ENCODE data around the gene SALL4.
"Not testable (repeated sequence)": the region's sequence is repeated elsewhere in the genome, so short reads cannot be mapped to it uniquely, and the experiment has no call there.

The SALL4 gene

DNA sequence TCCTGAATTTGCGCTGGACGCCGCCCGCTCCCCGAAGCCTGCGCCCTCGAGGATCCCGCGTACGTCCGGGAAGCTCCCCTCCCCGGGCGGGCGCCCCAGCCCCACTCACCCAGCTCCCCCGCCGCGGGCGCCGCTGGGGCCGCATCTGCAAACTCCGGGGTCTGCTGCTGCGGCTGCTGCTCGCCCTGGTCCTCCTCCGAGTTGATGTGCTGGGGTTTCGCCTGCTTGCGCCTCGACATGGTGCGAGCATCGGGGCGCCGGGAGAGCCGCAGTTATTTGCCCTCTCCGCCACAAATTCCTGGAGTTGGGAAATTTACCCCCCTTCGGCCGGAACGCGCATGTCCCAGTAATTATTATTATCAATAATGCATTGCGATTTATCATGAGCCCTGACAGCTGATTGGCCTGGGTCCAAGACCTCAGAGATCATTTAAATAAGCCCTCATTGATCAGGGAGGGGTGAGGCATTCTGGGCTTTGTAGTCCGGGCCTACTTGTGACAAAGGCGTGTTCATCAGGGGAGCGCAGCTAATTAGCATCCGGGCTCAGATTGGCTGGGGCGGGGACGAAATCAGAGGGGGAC, at the start of gene SALL4:
TSS of gene SALL4 (minus strand) at position 352 of the 582 bp plus-strand sequence. CDS start at position 239, 113 bp downstream.
- peak; percentile 89 for DNase-seq

DNA sequence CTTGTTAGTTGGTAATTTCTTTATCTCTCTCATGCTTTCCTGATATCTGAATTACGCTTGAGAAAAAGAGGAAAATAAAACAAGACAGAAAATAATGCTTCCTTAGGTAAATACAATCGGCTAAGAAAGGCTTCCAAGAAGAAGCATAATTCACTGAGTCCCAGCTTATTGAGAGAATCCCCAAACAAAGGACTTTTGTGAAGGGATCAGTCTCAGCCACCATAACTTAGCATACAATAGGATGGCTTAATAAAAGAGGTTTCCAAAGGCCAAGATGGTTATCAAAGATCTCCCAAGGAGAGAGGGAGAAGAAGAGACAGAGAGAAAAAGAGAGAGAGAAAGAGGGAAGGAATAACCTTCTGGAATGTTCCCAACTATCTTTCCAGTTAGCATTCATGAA, 46.0 kb upstream of the SALL4 start:
- DNase-seq = no peak

DNA sequence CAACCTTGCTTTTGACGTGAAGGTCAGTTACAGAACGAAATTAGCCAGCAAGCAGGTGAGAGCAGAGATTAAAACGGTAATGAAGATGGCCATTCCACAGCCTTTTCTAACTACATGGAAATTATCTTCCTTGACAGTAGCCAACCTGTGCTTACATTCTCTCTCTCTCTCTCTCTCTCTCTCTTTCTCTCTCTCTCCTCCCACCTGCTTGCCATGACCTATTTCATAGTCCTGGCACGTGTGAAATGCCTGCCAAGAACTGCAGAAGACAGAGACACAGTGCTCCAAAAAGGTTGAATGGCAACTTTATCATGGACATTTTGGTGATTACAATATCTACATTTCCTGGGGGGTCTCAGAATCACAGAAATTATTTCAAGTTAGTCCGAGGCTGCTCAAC, 38.5 kb upstream of the SALL4 start:
- DNase-seq = no peak

DNA sequence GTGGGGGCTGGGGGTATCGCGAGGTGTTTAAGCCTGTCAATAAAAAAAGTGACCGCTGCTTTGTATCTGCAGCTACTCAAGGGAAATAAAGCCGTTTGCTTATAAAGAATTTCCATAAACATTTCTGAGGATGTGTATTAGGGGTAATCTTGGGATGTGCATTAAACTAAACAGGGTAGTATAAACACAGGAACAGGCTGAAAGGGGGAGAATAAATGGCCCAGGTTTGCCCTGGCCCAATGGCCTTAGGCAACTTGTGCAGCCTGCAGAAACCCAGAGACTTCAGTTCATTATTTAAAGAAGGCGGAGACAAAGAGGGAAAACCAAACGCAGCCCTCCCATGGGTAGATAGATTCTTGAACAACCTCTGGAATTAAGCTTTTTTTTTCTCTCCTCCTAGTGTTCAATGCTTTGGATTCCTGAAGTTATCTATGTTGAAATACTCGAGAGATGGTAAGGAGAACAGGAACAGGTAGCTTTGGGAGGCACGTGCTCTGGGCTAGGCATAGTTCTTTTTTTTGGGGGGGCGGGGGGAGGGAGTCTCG, 35.6 kb upstream of the SALL4 start:
- no peak for DNase-seq

DNA sequence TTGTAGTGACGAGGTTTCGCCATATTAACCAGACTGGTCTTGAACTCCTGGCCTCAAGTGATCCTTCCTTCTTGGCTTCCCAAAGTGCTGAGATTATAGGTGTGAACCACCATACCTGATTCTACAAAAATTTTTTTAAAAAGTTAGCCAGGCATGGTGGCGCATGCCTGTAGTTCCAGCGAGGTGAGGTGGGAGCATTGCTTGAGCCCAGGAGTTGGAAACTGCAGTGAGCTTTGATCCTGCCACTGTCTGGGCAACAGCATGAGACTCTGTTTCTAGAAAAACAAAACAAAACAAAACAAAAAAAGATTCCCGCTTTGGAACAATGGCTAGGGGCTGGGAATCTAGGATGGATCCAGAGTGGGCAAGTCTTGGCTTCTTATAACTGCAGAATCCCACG, 35.1 kb upstream of the SALL4 start:
- DNase-seq = no peak

DNA sequence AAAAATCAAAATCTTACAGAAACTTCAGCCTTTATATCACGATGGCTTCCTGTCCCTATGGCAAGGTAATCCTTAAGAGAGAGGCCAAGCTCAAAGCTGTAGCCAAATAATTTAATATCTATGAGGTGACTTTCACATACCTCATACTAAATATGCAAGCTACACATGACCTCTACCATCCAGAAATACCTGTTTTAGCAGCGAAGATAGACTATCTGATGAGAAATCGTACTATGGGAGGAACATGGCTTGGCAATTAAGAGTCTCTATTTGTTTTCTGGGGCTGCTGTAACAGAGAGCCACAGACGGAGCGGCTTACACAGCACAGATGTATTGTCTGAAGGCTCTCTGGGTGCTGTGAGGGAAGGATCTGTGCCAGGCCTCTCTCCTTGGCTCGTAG, 31.0 kb upstream of the SALL4 start:
- no peak for DNase-seq

DNA sequence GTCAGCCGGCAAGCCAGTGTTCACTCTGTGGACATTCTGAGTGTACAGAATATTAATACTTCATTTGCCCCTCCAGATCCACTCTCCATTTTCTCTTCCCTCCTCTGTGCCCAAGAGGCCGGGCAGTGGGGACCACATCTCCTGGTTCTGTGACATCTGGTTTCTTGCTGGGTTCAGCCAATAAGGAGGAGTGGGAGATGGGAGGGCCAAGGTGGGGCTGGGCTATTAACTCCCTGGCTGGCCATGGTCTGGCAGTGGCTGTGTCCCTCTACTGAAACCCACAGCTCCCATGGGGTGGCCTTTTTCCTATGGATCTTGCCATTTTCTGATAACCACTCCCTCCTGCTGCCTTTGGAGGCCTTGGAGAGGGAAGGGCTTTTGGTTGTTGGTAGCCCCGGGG, 30.0 kb upstream of the SALL4 start:
- no peak for DNase-seq

DNA sequence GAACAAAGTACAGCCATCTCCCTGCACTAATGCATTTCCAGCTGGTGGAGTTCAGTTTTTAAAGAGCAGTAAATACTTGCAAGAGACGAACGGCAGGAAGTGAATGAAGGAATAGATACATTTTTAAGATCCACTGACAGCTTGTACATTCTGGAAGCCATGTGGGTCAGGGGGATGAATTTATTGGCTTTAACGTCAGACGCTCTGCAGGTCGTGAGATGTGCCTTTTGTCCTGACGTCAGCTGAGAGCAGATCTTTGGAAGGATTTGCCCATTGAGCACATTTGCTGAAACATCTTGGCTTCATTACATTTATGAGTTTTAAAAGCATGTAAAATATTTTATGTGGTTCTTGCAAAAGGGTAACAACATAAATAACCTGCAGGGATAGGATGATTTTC, 29.5 kb upstream of the SALL4 start:
- DNase-seq = no peak

DNA sequence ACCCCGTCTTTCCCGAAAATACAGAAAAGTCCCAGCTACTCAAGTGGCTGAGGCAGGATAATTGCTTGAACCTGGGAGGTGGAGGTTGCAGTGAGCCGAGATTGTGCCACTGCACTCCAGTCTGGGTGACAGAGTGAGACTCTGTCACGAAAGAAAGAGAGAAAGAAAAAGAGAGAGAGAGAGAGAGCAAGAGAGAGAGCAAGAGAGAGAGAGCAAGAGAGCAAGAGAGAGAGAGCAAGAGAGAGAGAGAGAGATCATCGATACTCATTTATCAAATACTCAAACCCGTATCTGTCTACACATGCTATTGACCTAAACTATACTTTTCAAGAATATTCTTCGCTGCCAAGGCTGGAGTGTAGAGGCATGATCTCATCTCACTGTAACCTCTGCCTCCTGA, 28.2 kb upstream of the SALL4 start:
- DNase-seq = no peak

DNA sequence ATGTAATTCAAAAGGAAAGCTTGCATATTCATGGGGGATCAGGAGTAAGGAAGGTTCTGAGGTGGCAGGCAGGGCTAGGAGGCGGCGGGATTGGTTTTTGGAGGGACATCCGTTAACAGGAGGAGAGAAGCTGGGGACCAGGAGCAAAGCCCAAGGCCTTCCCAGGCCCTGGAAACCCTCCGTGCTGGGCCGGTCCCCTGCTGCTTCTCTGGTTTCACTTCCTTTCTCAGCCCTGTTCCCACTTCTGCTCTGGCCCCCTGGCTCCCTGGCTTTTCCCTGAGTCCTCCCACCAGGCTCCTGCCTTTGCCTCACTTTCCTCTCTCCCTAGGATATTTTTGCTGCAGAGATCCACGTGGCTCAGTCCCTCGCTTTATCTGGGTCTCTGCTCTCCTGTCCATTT, 26.4 kb upstream of the SALL4 start:
- no peak for DNase-seq

DNA sequence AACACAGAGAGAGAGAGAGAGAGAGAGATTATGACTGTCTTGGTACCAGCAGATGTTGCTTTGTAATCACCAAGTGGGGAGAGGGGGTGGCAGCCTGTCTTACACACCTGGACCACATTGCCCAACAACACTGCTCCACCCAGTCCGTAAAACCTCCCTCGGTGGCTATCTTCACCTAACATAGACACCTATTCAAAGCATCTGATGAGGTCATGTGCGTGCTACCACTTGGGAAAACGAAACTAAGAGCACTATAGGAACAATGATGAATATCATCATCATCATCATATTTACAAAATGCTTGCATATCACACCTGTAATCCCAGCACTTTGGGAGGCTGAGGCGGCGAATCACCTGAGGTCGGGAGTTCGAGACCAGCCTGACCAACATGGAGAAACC, 24.1 kb upstream of the SALL4 start:
- DNase-seq = peak; percentile 13

DNA sequence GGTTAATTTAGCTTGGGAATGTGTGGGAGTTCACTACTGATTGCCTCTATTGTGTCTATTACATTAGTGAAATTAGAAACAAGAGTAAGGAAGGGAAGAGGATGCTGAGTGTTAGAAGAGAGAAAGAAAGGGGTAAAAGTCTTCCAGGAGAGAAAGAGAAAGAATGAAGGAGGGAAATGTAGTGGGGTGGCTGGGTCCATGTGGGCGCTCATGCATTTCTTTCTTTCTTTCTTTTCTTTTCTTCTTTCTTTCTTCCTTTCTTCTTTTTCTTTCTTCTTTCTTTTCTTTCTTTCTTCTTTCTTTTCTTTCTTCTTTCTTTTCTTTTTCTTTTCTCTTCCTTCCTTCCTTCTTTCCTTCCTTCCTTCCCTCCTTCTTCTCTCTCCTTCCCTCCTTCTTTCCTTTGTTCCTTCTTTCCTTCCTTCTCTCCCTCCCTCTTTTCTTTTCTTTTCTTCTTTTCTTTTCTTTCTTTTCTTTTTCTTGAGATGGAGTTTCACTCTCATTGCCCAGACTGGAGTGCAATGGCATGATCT, 16.2 kb upstream of the SALL4 start:
- DNase-seq = no peak

DNA sequence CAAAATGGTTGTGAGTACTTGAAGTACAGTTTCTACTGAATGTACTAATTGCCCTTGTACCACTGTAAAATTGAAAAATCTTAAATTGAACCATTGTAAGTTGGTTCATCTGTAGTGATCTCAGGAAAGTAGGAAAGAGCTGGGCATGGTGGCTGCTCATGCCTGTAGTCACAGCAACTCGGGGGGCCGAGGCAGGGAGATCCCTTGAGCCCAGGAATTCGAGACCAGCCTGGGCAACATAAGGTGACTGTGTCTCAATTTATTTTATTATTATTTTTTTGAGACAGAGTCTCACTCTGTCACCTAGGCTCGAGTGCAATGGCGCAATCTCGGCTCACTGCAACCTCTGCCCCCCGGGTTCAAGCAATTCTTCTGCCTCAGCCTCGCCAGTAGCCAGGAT, 14.5 kb upstream of the SALL4 start:
- not testable (repeated sequence) for DNase-seq

DNA sequence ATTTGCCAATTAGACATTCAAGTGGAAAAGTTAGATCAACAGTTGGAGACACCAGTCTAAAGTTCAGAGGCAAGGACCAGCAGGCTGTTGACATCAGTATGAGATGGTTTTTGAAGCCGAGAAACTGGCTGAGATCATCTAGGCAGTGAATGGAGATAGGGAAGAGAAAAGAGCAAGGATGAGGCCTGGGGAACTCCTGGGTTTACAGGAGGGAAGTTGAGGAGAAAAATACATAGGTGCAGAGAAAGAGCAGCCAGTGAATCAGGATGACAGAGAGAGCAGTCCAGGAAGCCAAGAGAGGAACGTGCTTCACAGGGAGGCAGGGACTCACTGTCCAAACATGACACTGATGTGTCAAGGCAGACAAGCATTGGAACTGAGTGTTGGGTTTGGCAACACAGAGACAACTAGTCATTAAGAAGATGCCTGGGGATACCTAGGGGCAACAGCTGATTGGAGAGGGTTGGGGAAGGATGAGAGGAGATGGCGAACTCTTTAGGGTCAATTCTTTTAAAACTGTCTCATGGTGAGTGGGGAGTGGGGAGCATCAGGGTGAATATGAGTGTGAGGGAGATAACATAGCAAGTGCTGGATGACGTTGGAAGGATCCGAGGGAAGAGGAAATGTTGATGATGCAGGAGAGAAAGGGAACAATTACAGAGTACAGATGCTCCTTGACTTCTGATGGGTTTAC, 13.2 kb upstream of the SALL4 start:
- DNase-seq = peak; percentile 8

DNA sequence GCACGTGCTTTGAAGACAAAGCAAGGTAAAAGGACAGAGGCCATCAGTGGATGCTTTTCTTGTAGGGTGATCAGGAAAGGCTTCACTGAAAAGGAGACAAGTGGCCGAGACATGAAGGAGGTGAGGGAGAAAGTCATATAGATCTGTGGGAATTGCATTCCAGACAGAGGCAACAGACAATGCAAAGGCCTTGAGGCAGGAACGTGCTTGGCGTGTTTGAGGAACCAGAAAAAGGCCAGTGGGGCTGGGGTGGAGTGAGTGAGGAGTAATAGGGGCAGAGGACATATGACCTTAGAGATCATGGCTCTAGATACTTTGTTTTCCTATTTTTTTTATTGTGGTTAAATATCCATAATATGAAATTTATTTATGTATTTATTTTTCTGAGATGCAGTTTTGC, 10.5 kb upstream of the SALL4 start:
- DNase-seq = no peak

DNA sequence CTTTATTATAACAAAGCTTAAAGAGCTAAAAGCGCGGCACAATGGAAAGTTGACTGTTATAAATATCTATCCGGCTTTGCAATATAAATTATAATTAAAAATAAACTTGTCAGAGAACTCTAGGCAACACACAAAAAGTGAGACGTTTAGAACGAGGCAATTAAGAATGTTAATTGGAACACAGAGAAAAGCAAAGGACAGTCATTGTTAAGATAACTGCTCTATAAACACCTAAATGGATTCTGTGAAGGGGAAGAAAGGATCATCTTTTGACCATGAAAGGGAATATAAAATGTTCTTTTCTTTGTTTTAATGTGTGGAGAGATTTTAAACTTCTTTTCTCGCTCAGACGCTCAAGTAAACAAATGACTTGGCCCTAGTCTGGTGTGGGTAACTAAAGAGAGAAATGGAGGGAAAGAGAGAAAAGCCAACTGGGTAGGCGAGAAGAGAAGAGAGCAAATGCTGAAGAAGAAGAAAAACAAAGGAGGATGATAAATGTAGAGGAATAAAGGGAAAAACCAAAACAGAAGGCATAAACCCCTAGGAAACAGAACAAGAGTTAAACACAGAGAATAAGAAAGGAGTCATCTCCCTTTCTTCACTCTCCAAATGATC, 9.3 kb upstream of the SALL4 start:
- peak; percentile 77 for DNase-seq

DNA sequence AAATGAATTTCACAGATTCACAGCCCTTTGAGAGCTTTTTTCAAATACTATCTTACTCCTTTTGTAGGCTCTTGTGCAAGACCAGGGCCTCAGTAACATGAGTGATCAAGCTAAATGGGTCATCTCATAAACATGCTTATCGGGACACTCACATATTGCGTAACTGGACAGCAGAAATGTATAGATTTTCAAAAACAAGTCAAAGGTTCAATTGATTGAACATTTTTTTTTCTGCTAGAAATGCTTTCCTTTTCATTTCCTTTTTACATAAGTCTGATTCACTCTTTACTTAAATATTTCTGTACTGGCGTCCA, 8.7 kb upstream of the SALL4 start:
- peak; percentile 15 for DNase-seq

DNA sequence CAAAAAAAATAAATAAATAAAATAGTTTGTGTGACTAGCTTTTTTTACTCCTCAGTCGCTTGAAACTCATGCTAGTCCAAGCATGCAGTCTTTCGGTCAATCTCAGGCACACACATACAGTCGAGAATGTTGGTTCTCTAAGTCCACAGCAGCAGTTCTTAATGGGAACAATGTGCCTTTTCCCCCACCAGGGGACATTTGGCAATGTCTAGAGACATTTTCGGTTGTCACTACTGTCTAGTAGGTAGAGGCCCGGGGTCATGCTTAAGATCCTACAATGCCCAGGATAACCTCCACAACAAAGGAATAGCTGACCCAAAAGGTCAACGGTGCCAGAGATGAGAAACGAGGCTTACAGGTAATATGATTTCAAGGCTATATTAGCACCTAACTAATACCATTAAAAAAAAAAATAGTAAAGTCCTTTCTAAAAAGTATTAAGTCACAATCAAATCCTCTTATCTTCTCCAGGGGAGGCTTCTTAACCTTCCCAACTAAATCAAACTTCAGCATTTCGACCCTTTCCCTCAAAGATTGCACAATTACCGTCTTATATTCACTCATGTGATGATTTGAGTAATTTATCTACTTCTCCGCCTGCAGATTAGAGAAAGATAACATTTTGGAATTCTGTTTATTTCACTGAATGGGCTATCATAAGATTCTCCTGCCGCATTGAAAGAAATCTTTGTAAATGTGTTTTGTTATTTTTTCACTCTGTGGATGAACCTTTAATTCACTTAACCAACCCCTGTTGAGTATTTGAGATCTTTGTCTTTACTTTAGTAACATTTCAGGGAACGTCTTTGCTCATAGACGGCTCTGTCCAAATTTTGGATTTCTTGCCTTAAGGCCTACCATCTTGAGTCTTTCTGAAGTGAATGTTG, 8.1 kb upstream of the SALL4 start:
- DNase-seq = peak; percentile 19

DNA sequence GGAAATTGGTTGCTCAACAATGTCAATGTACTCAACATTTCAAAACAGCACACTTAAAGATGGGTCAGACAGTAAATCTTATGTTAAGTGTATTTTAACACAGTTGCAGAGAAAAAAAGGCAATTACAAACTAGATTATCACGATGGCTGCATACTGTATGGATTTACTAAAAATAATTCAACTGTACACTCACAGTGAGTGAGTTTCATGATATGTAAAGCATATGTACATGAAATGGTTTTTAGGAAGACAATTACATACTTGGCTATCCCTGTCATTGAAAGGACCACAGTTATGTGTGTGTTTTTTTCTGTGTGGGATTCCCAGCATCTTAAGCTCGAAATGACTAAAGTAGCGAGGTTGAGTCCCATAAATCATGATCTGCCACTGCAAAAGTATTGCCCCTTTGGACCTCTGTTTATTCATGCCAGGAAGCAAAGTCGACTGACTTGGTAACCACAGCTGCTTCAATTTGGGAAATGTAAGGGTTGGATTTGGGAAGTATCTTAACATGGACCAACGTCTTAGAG, 5.5 kb upstream of the SALL4 start:
- DNase-seq = no peak

DNA sequence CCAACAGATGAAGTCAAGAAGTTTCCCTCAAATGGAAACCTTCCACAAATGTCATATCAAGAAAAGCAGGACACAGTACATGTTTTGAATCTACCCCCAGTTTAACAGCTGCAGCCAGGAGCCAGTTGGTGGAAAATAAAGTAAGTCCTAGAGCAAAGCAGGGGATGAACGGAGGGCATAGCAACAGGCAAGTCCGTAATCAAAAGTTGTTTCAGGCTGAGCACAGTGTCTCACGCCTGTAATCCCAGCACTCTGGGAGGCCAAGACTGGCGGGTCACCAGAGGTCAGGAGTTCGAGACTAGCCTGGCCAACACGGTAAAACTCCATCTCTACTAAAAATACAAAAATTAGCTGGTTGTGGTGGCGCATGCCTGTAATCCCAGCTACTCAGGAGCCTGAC, 2.4 kb upstream of the SALL4 start:
- DNase-seq = no peak

DNA sequence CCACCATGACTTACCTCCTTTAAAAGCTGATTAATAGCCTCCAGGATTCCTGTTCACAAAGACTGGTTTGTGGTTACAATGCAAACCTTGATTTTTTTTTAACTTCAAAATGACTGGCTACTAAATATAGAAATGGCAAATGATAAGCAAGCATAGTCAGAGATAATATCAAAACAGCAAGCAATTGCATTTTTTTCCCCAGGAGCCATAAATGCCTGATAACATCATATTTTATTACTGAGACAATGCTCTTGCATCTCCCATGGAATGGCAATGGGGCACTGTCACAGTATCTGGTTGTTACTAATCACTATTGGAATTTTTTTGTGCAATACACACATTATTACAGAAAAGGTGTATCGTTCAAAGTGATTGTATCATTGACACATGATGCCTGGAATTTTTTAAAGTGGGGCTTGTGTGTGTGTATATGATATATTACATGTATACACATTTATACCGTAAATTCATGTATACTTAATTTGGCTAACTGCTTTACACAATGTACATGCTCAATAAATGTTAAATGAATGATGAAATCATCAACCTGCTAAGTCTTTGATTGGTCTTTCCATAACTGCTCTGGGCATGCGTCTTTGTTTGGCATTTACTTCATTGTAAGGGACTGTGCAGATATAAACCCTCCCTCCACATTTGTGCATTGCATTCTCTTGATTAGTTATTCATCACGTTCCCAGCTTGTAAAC, 980 bp upstream of the SALL4 start:
- DNase-seq = no peak

DNA sequence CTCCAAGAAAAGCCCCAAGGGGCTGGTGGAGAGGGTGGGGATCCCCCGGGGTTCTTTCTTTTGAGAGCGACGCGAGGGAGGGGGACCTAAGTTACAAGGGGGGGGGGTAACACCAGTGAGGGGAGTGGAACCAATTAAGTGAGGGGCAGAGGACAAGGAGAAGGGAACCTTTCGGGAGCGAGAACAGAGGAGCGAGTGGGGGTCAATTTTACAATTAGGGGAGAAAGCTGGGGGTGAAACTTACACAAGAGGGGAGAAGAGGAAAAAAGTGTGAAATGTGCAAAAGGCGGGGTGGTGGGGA, 548 bp downstream of the SALL4 start:
- DNase-seq = peak; percentile 69

All from NCI-H69 (cell line).